ENCODE measurements around the gene CBR1. TPM values are rescaled to one million over a fixed set of nuclear protein-coding genes. Genes with fewer than 3 reads are reported as not detected.

Gene CBR1
- total and polyA plus RNA-seq, 8 donors: 9.0 to 30.7 (median 14.9) TPM

DNA sequence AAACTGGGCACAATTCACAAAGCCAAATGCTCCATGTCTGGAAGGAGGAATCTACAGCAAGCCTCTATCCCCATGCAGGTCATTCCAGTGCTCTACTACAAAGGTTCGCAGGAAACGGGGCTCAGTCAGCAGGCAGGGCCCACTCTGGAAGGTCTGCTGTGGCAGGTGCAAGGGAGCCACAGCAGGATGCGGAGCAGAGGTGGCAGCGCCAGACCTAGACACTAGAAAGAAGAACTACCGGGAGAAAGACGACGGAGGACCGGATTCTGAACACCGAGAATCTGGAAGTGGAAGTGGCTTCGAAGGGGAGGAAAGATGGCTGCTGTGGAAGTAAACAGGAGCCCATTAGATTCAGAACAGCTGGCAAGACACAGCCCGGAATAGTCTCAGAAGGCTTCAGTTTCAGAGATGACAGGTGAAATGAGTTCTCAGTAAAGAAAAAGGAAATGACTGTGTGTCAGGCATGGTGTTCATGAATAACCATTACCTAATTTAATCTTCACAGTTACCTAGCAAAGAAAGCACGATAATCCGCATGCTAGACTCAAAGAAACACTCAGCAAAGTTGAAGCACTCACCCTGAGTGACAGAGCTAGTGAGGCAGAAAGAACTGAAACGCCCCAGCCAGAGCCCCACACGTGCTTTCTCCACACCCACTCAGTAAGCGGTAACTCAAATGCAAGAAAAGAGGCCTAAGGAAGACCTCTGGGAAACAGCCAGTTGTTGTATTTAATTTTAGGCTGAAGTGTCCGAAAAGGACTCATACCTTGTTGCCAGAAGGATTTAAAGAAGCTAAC is 30.9 kb upstream of the CBR1 start:
- no peak for ATAC-seq
- WGBS, 2 donors: 85 to 92% methylated on average over 17 of the region's 17 CpGs
- DNase-seq: no peak

DNA sequence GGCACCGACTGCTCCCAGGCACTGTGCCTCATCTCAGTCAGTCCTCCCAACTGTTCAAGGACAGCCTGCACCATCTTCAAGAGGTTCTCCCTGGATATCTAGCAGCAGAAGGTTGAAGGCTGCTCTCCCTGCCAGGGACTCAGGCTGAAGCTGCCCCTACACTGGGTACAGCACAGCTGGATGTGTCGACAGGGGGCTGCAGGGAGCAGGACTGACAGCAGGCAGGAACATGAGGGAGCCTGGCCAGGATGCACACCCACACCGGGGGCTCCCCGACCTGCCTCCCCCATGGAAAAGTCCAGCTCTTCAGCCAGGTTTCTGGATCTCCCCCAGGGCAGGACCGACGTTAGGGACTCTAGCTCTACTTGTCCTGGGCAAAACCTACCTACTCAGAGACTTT is 30.0 kb upstream of the CBR1 start:
- DNase-seq: no peak
- no peak for ATAC-seq
- no peak for TF ChIP-seq CTCF (IDR thresholded peaks at IDR 0.05)
- Histone ChIP-seq H3K27me3 (no peaks in the 10 kb centered on the region), H3K4me3 (no peak overlapping the region), H3K9me3 (no peaks in the 10 kb centered on the region), H3K36me3 (peaks cover 0 to 53% (median 11%) of the 10 kb centered on the region in 3 donors), H3K4me1 (no peaks in the 10 kb centered on the region), H3K27ac (no peak overlapping the region)
- intact Hi-C loops (cut with DNase I): loop anchor here in 1 of 3 donors (10.0 kb wide), 1 partner anchor 75 kb away; no protein-coding TSS in a partner anchor
- 88 to 94% methylated on average over 6 of the region's 6 CpGs for whole genome bisulfite sequencing, 2 donors
- no peak for FAIRE-seq

More for the DNA sequence above, 30.9 kb upstream of the CBR1 start:
- no peak for FAIRE-seq
- H3K36me3 ChIP-seq: peaks cover 0 to 49% (median 8%) of the 10 kb centered on the region in 3 donors
- no peak overlapping the region for H3K27ac ChIP-seq
- no peaks in the 10 kb centered on the region for H3K9me3 ChIP-seq
- no peak for TF ChIP-seq CTCF (IDR thresholded peaks at IDR 0.05)
- intact Hi-C loops (cut with DNase I): no loop called here
- H3K4me3 ChIP-seq: no peak overlapping the region
- H3K27me3 ChIP-seq: no peaks in the 10 kb centered on the region
- no peaks in the 10 kb centered on the region for H3K4me1 ChIP-seq

DNA sequence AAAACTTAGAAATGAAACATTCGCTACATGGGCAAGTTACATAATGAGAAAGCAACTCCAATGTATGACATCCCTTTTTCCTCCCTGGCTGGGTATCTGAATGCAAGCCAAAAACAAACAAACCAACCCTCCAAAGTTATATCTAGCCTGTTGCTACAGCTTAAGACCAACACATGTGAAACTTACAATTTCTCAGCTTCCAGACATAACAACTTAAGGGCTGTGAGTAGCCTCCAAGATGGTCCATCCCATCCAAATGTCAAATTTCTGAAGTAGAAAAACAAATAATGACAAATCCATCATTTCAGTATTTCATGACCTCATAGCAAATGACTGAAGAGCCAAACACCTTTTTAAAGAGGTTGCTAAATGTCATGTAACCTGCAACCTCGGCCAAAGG is 29.4 kb upstream of the CBR1 start:
- intact Hi-C loops (cut with DNase I): loop anchor here in 1 of 3 donors (10.0 kb wide), 1 partner anchor 74 kb away; no protein-coding TSS in a partner anchor
- H3K27ac ChIP-seq: no peak overlapping the region
- ATAC-seq (no peak), DNase-seq (no peak), FAIRE-seq (no peak)
- H3K4me1 ChIP-seq: no peaks in the 10 kb centered on the region
- no peak overlapping the region for H3K4me3 ChIP-seq
- TF ChIP-seq CTCF (IDR thresholded peaks at IDR 0.05): no peak
- H3K9me3 ChIP-seq: no peaks in the 10 kb centered on the region
- peaks cover 0 to 55% (median 15%) of the 10 kb centered on the region in 3 donors for H3K36me3 ChIP-seq
- no peaks in the 10 kb centered on the region for H3K27me3 ChIP-seq
- 92 to 93% methylated on average over 2 of the region's 2 CpGs for WGBS, 2 donors

DNA sequence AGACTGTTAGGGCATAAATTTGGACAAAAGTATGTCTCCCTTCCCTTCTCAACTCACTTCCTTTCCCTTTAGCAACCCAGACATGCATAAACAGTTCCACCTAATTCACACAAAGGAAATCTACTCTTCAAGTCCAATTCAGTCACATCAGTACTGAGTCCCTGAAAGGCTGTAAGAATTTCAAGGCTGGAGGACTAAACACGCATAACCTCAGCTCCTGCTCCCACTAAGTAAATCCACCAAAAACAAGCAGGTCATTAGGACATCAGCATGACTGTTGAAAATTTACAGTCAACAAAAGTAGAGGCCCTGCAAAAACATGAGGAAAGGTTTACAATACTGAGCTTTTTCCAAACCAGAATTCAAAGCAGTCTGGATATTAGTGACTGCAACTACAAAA is 27.9 kb upstream of the CBR1 start:
- H3K36me3 ChIP-seq: peaks cover 0 to 60% (median 18%) of the 10 kb centered on the region in 3 donors

More for the DNA sequence above, 27.9 kb upstream of the CBR1 start:
- no peak overlapping the region for H3K4me3 ChIP-seq
- H3K9me3 ChIP-seq: no peaks in the 10 kb centered on the region
- DNase-seq: no peak
- intact Hi-C loops (cut with DNase I): loop anchor here in 1 of 3 donors (10.0 kb wide), 1 partner anchor 73 kb away; no protein-coding TSS in a partner anchor
- H3K27ac ChIP-seq: no peak overlapping the region
- 88 to 89% methylated on average over 1 of the region's 1 CpG for WGBS, 2 donors
- TF ChIP-seq CTCF (IDR thresholded peaks at IDR 0.05): no peak
- no peaks in the 10 kb centered on the region for H3K4me1 ChIP-seq
- FAIRE-seq: no peak
- no peak for ATAC-seq
- no peaks in the 10 kb centered on the region for H3K27me3 ChIP-seq
